ENCODE results near the gene TEC.

GRCh38 chr4:48215977-48216376, 53.7 kb downstream of the TEC start:
- no peak for TF ChIP-seq CTCF (conservative IDR thresholded peaks at IDR 0.05; ENCODE audit: low read depth in 2 of 2)
- TF ChIP-seq POLR2AphosphoS5 (IDR thresholded peaks at IDR 0.05; ENCODE audit: low read depth), result no peak
- no peak for TF ChIP-seq NANOG (IDR thresholded peaks at IDR 0.05; ENCODE audit: borderline replicate concordance)
